Duodenal mucosa (tissue), 2 donors: ENCODE results near the gene PIAS3.
"Not testable (repeated sequence)": the region's sequence is repeated elsewhere in the genome, so short reads cannot be mapped to it uniquely, and the experiment has no call there.

Experiments used
- H3K27ac ChIP-seq: one replicate; pipeline ENCODE4 v1.7.0; 2013; ENCODE audit warnings: low read depth, low read length
- H3K27me3 ChIP-seq, 2 donors: one replicate each; pipeline ENCODE4 v1.7.0; 2013; ENCODE audit warnings: low read length in 2 of 2, control low read depth in 1 of 2; ENCODE audit not compliant: insufficient read depth in 2 of 2, control insufficient read depth in 1 of 2
- H3K36me3 ChIP-seq, 2 donors: one replicate each; pipeline ENCODE4 v1.7.0; 2013; ENCODE audit warnings: low read length in 2 of 2, control low read depth in 1 of 2; ENCODE audit not compliant: insufficient read depth in 2 of 2, control insufficient read depth in 1 of 2
- H3K4me1 ChIP-seq, 2 donors: one replicate each; pipeline ENCODE4 v1.7.0; 2013; ENCODE audit warnings: low read length in 2 of 2, control low read depth in 1 of 2; ENCODE audit not compliant: insufficient read depth in 2 of 2, control insufficient read depth in 1 of 2
- H3K4me3 ChIP-seq, 2 donors: one replicate each; pipeline ENCODE4 v1.7.0; 2013; ENCODE audit warnings: low read length in 2 of 2, low read depth in 1 of 2
- H3K9ac ChIP-seq, 2 donors: one replicate each; pipeline ENCODE4 v1.7.0; 2013; ENCODE audit warnings: low read length in 2 of 2, low read depth in 1 of 2
- H3K9me3 ChIP-seq, 2 donors: one replicate each; pipeline ENCODE4 v1.7.0; 2013; ENCODE audit warnings: low read length in 2 of 2, control low read depth in 1 of 2; ENCODE audit not compliant: control insufficient read depth in 1 of 2

PIAS3 gene

DNA sequence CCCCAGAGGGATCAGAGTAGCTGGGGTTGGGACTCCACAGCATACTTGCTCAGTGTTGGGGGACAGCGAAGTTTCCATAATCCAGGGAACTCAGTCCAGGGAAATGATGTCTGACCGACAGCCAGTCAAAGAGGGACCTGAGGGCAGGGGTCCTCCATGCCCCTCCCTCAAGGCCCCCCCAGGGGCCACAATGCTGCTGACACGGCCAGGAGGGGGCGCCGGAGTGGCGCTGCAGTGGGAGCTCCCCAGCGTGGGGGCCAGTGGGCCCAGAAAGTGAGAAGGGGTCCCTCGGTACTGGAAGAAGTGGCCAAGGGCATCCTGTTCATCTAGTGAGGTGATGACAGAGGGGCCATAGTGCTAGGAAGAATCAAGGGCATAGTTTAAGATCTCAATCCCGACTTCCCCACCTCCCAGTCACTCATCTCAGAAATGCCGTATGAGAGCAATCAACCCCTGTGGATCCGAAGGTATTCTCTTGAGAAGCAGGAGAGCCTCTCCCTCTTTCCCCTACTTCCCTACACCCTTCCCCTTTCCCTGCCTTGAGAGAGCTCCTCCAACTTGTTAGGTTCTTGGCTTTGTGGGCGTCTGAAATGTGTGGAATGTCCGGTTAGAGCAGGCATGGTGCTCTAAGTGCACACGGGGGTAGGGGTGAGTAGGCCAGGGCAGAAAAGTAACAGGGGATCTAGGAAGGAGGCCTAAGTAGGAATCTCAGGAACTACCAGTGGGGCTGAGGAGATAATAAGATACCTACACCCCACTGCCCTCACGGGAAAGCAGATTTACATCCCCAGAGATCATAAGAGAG, 9.3 kb downstream of the PIAS3 start:
- Histone ChIP-seq H3K9ac (no peak overlapping the region), H3K4me1 (peaks cover 4 to 15% of the 10 kb centered on the region in 2 donors), H3K9me3 (no peaks in the 10 kb centered on the region), H3K27ac (no peak overlapping the region), H3K27me3 (no peaks in the 10 kb centered on the region), H3K4me3 (no peak overlapping the region), H3K36me3 (peaks cover 18 to 52% of the 10 kb centered on the region in 2 donors)

DNA sequence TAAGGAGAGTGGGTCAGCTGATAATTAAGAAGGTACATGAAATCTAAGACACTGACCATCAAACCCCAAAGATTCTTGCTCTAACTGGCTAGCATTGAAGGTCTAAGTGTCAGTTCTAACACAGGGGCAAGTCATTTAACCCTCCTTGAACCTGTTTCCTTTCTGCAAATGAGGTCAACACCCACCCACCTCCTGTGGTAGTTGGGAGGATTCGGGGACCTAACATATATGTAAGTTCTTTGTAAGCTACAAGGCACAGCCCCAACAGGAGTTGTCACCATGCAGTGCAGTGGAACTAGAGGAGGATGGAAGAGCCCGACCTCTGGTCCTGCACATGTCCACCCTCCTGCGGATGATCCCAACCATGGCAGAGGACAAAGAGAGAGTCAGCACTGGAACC, 11.1 kb downstream of the PIAS3 start:
- Histone ChIP-seq H3K36me3 (peaks cover 11 to 42% of the 10 kb centered on the region in 2 donors), H3K9ac (no peak overlapping the region), H3K9me3 (no peaks in the 10 kb centered on the region), H3K27ac (no peak overlapping the region), H3K27me3 (no peaks in the 10 kb centered on the region), H3K4me1 (peaks cover 4 to 15% of the 10 kb centered on the region in 2 donors), H3K4me3 (no peak overlapping the region)

DNA sequence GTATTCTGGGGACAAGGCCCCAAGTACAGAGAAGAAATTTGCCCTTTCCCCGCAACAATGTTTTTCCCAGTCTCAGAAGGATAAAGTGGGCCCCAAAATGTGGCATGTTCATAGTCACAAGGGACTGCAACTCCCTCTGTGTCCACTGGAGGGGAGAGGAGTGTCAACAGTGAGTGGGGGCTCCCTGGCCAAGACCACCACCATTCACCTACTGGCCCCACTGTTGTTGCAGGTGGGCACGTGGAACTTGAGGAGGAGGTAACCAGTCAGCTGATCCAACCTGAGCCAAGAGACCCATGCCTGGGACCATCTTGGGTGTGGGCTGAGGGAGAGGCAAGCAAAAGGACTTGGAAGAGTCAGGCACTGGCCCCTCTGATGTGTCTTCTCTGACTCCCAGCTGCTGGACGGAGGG, 12.7 kb downstream of the PIAS3 start:
- Histone ChIP-seq H3K9me3 (no peaks in the 10 kb centered on the region), H3K27me3 (no peaks in the 10 kb centered on the region), H3K27ac (no peak overlapping the region), H3K4me3 (peak overlapping the region; percentile 73 to 76), H3K4me1 (peaks cover 4 to 15% of the 10 kb centered on the region in 2 donors), H3K9ac (peak overlapping the region; percentile 67 to 85), H3K36me3 (peaks cover 20 to 53% of the 10 kb centered on the region in 2 donors)

DNA sequence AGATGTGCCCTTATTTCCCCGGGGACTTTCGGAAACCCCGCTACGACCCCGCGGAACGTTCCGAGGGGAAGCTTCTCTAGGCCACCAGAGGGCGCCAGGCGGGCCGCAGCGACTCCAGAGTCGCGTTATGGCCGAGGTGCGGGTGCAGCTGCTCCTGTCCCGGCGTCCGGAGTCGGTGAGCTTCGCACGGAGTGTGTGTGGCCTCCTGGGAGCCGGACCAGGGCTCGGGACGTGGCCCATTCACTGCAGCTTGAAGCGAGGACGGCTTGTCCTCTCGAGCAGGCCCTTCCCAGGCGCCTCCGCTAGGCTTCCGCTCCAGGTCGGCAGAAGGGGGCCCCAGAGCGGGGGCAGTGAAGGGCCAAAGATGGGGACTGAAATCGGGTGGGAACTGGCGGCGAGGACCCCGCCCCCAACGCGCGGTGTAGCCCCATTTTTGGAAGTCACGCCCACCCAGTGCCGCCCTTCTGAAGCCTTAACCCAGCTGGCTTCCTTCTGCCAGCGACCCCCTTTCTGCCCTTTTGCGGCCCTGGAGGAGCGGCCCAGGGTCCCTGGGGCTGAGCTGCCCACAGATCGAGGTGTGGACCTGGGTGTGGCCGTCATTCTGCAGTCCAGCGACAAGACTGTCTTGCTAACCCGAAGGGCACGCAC, 13.2 kb downstream of the PIAS3 start, which contains the start of gene NUDT17:
Gene NUDT17, plus strand, starts transcription at position 117 of the 648 bp plus-strand sequence. Its CDS starts 11 bp downstream, at position 128.
- peak within 1 kb of the TSS; percentile 67 to 85 for H3K9ac ChIP-seq
- H3K4me3 ChIP-seq, result peak within 1 kb of the TSS; percentile 73 to 76
- peaks cover 4 to 15% of the 10 kb centered on the region in 2 donors for H3K4me1 ChIP-seq
- no peaks in the 10 kb centered on the region for H3K9me3 ChIP-seq
- no peaks in the 10 kb centered on the region for H3K27me3 ChIP-seq
- H3K36me3 ChIP-seq, result peaks cover 21 to 53% of the 10 kb centered on the region in 2 donors
- no peak within 1 kb of the TSS for H3K27ac ChIP-seq

DNA sequence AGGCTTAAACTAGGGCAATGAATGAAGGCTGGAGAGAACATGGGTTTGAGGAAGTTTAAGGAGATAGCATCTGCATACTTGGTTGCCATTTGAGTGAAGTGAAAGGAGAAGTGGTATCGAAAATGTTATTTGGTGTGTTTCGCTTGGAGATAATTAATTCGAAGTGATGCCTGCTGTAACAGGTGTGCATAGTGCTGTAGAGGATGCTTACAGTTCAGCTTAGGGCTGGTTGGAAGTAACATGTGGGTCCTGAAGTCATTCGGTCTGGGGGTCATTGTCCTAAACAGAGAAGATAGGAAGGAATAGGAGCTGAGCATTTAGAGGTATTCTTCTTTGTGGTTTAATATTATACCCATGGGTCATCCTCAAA, 13.8 kb downstream of the PIAS3 start:
- peaks cover 21 to 52% of the 10 kb centered on the region in 2 donors for H3K36me3 ChIP-seq
- H3K4me1 ChIP-seq, result peaks cover 4 to 15% of the 10 kb centered on the region in 2 donors
- no peaks in the 10 kb centered on the region for H3K9me3 ChIP-seq
- H3K4me3 ChIP-seq, result peak overlapping the region; percentile 73 to 76
- no peaks in the 10 kb centered on the region for H3K27me3 ChIP-seq
- H3K9ac ChIP-seq, result peak overlapping the region; percentile 51 to 67
- H3K27ac ChIP-seq, result no peak overlapping the region

DNA sequence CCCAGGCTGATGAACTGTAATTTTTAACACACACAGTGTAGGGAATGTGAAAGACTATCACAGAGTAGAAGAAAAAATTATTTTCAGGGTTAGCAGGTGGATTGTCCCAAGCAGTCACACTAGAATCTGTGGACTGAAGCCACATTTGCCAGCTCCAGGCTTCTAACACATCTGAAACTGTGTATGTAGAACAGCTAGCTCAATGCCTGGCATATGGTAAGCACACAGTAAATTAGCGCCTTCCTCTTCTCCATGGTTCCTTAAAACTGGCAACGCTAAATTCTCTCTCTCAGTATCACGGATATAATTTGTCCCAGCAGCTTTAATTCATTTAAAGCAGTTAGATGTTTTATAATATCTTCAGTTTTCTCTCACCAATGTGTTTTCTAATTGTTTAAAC, 15.8 kb downstream of the PIAS3 start:
- H3K36me3 ChIP-seq, result peaks cover 24 to 52% of the 10 kb centered on the region in 2 donors
- H3K9me3 ChIP-seq, result no peaks in the 10 kb centered on the region
- H3K4me1 ChIP-seq, result peaks cover 4 to 15% of the 10 kb centered on the region in 2 donors
- no peak overlapping the region for H3K4me3 ChIP-seq
- no peak overlapping the region for H3K27ac ChIP-seq
- H3K9ac ChIP-seq, result no peak overlapping the region
- H3K27me3 ChIP-seq, result no peaks in the 10 kb centered on the region

DNA sequence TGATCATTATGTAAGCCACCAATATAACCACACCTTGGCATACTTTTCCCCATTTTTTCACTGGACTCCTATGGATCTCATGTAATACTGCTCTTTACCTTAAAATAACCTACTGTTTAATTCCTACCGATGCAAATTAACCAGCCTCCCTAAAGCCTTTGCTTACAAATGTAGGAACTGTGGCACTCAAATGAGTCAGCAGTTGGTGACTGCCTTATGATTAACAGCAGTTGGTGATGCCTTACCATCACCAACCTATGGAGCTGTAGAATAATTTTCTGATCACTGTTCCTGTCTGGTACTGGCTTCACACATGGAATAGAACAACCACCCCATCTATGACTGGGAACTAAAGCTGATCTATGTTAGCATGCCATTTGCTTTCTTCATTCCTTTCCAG, 21.2 kb downstream of the PIAS3 start:
- H3K9ac ChIP-seq, result no peak overlapping the region
- no peaks in the 10 kb centered on the region for H3K27me3 ChIP-seq
- no peak overlapping the region for H3K4me3 ChIP-seq
- H3K9me3 ChIP-seq, result no peaks in the 10 kb centered on the region
- H3K4me1 ChIP-seq, result no peaks in the 10 kb centered on the region
- H3K36me3 ChIP-seq, result peaks cover 47 to 93% of the 10 kb centered on the region in 2 donors
- no peak overlapping the region for H3K27ac ChIP-seq

DNA sequence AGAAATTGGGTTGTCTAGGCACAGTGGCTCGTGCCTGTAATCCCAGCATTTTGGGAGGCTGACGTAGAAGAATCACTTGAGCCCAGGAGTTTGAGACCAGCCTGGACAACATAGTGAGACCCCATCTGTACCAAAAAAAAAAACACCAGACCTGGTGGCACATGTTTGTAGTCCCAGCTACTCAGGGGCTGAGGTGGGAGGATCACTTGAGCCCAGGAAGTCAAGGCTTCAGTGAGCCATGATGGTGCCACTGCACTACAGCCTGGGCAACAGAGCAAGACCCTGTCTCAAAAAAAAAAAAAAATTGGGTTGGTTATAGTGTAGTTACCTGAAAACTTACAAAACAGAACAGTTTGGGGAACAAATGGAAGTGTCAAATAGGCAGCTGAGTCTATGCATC, 28.1 kb downstream of the PIAS3 start:
- H3K27ac ChIP-seq, H3K9ac ChIP-seq, H3K27me3 ChIP-seq, H3K4me1 ChIP-seq, H3K9me3 ChIP-seq, H3K4me3 ChIP-seq: not testable (repeated sequence)
- peaks cover 42 to 95% of the 10 kb centered on the region in 2 donors for H3K36me3 ChIP-seq

DNA sequence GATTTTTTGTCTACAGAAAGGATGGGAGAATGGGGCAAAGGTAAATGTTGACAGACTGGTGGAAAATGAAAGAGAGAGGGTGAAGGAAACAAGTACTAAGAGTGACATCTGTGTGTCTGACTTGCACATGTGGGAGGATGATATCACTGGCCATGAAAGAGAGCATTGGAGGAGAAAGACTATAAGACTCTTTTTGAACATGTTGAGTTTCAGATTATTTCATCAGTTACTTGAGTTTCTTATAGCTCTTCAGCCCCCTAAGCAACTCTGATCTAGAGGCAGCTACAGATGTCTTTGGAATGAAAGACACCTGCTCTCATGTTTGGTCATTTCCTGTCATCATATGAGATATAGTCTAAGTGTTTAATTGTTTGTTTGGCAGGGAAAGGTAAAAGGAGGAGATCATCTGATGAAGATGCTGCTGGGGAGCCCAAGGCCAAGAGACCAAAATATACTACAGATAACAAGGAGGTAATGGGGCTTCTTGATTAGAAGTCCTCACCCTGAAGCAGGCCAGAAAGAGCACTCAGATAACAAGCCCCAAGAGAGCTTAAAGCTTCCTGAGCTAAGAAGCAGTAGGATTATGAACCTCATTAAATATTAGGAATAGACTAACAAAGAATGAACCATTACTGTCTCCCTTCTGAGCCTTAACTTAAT, 30.4 kb downstream of the PIAS3 start:
- Histone ChIP-seq H3K9me3 (no peaks in the 10 kb centered on the region), H3K9ac (no peak overlapping the region), H3K27ac (no peak overlapping the region), H3K4me1 (peaks cover 8 to 12% of the 10 kb centered on the region in 2 donors), H3K4me3 (no peak overlapping the region), H3K27me3 (no peaks in the 10 kb centered on the region), H3K36me3 (peaks cover 37 to 72% of the 10 kb centered on the region in 2 donors)

DNA sequence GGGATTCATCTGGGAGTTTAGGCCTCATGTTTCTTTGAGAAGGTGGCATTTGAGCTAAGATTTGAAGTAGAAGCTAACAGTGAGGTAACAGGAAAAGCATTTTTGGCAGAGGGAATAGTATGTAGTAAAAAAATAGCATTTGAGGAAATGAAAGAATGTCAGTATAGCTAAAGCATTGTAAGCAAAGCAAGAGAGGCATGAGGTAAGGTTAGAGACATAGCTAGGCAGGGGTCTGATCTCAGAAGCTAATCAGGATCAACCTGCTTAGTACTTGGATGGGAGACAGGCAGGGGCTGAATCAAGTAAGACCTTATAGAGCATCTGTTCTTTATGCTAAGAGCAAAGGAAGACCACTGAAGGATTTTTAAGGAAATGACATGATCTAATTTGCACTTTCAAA, 30.9 kb downstream of the PIAS3 start:
- Histone ChIP-seq H3K27me3 (no peaks in the 10 kb centered on the region), H3K36me3 (peaks cover 32 to 67% of the 10 kb centered on the region in 2 donors), H3K9ac (no peak overlapping the region)

More for the DNA sequence above, 30.9 kb downstream of the PIAS3 start:
- Histone ChIP-seq H3K4me1 (peaks cover 8 to 12% of the 10 kb centered on the region in 2 donors), H3K27ac (no peak overlapping the region), H3K4me3 (no peak overlapping the region), H3K9me3 (no peaks in the 10 kb centered on the region)
